Stimulated activated CD8-positive, alpha-beta memory T cell treated with anti-CD3 and anti-CD28 coated beads, Interleukin-7, amount 100 ng/mL, for 24 hours (primary cell): ENCODE results near the gene BEST4.
"Not testable (repeated sequence)": the region's sequence is repeated elsewhere in the genome, so short reads cannot be mapped to it uniquely, and the experiment has no call there.

Source experiments
- DNase-seq: peaks from one replicate; pipeline ENCODE4 v3.0.0-alpha.2; 2020; ENCODE audit warnings: low read depth

The BEST4 gene

DNA sequence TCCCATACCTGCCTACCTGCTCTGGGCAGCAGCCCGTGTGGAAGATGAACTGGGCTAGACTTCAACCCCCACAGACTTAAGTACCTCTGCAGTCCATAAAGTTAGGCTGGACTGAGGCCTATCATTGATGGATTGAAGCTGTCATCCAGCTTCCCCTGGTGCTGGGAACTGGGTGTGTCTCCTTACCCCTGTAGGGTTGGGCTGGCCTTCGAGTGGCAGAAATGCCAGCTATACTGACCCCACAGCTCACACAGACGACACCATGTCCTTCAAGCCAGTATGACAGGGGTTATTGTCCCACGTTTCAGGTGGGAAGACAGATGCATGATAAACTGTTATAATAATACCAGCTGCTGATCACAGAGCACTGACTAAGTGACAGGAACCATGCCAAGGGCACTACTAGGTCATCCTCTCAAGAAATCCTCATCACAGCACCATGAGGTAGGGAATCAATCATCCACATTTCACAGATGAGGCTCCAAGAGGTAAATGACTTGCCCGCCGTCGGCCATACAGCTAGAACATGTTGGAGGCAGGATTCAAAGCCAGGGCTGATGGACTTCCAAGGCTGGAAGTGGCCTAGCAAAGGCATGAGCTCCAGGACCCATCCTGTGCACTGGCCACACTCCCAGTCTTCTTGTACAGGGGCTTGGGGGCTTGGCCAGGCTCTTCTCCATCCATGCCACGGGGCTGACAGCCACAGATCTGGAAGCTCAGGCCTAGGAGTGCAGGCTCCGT is at the start of gene BEST4:
Gene BEST4 (minus strand): TSS at position 51 of the 741 bp plus-strand sequence. CDS start 465 bp downstream, outside the sequence.
- no peak for DNase-seq

DNA sequence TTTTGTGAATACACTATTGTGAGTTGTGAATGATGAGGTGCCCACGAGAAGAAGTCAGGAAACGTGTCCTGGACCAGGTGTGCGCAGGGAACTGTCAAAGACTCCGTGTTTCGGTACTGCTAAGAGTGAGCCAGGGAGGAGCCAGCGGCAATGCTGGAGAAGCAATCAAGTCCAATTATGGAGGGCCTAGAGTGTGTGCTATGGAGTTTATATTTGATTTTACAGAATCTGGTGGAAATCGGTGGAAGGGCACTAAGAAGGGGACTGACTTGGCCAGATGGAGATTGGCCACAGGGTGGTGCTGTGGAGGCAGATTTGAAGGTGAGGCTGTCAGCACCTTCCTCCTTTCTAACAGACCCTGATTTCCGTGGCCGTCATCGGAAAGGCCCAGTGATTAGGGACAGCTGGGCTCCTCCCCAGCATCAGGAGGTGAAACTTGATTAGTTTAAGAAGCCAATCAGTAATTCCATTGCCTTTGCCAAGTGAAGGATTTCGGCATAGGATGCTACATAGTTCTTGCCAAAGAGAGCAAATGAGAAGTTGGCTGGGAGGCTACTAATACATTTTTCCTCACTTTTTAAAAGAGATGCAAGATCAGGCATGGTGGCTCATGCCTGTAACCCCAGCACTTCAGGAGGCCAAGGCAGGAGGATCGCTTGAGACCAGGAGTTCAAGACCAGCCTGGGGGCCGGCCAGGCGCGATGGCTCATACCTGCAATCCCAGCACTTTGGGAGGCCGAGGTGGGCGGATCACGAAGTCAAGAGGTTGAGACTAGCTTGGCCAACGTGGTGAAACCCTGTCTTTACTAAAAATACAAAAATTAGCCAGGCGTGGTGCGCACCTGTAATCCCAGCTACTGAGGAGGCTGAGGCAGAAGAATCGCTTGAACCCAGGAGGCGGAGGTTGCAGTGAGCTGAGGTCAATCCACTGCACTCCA is 48.0 kb upstream of the BEST4 start:
- peak; percentile 79 for DNase-seq

DNA sequence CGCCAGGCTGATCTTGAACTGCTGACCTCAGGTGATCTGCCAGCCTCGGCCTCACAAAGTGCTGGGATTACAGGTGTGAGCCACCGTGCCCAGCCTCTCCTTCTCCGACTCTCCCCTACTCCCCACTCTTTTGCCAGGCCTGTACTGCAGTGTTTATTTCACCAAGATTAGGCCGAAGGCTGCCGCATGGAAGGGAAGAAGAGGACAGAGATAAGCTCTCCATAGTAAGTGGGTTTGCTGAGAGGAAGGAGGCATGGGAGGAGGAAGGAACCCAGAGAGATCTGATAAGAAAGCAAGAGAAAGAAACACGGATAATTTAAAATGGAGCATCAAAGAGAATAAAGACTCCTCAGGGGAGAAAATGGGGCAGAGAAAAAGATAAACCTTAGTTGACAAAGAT is 46.4 kb upstream of the BEST4 start:
- no peak for DNase-seq

DNA sequence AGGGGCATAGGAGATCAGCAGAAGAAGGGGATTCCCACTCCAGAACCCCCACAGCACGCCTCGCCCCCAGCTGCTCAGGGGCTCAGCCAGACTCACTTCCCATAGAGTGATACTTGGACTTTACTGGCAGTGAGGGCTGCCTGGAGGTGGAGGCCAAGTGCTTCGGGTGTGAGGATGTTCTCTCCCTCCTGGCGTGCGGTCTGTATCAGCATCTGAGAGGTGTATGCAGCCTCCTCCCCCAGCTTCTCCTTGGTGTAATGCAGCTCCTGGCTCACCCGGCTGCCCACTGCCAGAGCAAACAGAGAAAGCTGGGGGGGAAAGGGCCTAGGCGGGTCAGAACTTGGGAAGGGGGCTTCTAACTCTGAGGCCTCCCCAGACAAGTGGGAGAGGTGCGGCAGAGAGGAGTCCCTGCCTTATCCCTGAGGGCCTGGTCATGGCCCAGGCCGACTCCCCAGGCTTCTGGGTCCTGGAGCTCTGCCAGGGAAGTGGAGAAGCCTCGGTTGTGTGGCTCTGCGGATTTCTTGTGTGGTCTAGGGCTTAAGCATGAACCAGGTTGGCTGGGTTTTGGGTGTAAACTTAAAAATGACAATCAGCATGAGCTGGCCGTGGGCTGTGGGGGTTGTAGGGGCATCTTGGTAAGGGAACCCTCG is 44.2 kb upstream of the BEST4 start:
- no peak for DNase-seq

DNA sequence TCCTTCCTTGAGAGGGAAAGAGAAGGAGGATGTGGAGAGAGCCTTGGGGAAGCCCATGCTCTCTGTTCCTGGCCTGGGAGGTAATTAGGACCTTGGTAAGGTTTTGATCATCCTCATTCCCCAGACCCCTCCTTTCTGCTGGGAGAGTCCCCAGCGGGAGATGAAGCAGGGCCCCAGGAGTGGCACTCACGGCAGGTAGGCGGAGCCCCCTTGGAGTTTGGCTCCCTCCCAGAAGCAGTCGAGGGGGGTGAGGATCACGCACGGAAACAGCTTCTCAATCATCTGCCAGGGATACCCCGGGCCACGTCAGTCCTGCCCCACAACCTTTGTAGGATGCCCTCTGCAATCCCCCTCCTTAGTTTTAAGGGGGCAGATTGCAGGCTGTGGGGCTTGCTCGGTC is 43.5 kb upstream of the BEST4 start:
- DNase-seq = no peak

DNA sequence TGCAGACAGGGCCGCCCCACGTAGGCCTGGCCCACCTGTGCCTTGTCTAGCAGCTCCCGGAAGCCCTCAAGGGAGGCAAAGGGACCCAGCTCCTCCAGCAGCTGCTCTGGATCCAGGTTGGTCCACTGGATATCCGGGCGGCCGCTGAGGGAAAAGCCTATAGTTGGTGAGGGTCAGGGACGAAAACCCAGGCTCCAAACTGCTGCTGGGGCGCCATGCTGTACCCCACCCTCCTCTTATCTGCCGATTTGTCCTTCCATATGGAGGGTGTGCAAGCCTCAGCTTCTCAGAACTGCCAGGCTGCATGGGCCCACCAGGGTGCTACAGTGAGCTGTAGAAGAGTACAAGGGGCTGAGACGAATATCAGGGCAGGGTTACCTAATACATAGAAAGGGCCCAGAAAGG is 42.9 kb upstream of the BEST4 start:
- no peak for DNase-seq

DNA sequence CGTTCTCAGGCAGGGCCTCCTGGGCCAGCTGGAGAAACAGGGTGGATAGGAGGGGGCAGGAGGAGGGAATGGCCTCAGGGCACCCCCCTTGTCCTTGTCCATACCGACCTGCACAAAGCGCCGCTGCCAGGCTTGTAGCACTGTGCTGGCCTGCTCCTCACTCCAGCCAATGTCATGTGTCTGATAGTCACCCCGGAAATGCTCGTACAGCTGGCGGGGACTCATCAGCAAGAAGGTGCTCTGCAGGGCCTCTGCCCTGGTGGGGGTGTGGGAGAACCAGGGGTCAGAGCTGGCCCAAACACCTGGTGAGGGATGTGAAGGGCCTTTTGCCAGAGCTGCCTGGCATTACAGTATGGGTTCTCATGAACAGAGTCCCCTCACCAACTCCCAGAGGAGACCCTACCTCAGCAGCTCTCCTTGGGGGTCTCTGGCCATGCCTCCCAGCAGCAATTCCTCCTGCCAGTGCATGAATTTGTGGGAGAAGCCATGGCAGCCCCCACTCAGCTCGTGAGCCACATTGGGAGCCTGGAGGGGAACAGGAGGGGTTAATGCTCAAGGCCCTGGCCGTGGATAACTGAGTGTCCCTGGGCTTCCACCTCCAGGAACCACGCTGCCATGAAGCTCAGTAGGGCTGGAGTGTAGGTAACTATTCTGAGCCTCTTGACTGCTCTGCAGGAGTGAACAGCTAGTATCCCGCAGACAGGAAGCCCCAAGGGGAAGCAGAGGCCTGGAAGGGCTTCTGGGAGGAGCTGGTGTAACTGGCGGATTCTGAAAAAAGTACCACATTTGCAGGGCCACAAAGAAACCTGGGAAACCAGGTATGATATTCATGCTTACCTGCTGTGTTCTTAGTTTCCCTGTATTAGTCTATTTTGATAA is 41.8 kb upstream of the BEST4 start:
- DNase-seq = no peak

DNA sequence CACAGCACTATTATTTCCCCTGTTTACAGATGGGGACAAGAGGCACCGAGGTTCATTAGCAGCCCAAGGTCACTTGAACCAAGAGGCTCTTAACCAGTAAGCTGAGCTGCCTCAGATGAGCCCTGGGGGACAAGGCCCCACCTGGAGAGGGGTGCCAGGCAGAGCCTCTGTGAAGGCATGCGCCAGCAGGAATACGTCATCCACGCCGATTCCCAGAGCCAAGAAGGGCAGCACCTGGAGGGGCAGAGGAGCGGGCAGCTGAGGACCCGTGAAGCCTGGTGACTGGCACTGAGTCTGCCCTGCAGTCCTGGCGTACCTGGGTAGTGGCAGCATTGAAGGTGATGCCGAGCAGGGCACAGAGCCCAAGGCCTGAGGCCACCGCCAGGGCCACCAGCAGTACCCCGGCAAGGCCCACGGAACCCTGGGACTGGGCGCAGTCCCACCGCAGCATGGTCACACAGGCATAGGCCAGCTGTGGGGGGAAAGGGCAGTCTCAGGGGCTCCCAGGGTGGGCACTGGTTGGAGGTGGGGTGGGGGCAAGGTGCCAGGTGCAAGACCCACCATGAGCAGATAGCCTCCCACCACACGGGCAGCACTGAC is 41.0 kb upstream of the BEST4 start:
- DNase-seq = no peak

DNA sequence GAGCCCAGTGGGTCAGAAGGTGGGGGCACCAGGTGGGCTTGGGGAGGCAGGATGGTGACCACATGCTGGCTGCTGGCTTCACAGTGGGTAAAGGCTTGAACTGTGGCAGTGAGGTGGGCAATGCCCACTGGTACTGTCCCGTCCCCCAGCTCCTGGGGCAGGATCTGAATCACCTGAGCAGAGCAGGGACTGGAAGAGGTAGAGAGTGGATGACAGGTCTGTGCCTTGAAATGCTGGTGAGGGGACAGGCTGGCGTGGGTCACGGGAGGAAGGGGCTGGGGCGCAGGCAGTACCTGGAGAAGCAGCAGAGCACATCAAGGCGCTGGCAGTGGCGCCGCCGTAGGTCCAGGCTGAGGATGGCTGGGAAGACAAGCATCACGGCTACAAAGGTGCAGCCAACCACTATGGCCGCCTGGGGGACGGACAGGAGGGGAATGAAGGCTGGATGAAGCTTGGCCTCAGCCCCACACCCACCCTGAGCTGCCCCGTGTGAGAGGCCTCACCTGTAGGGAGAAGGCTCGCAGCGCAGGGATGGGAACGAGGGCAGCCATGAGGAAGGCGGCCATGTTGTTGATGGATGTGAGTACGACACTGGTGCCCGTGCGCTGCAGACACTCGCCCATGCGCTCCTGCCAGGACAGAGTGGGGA is 40.2 kb upstream of the BEST4 start:
- DNase-seq = no peak

DNA sequence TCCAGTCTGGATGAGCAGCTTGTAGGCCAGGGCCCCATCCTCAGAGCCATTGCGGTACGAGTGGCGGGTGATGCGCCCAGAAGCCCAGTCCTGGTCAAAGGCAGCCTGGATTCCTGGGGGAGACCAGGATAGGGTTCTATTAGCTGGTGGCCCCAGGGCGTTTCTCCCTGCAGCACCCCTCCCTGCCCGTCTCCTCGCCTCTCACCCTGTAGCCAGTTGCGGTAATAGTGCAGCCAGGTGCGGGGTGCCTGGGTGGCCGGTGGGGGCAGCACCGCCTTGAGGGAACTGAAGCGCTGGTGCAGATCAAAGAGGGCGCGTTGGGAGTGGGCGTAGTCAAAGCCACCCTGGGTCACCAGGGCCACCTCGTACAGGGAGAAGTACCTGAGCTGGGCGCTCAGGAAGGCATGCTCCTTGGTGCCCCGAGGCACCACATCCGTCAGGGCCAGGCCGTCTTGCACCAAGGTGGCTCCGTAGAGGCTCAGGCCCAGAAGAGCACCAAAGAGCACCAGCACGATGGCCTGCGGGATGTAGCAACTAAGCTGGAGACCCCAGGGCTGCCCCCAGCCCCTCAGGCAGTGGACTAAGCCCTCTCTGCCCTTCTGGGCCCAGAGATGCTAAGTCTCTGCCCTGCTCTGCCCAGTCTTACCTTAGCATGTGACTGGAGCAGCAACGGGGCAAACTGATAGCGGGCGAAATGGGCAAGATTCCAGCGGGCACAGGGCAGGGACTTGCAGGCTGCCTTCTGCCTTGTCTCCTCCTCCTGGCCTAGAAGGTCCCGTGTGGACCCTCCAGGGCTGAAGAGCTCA is 39.4 kb upstream of the BEST4 start:
- DNase-seq = no peak

DNA sequence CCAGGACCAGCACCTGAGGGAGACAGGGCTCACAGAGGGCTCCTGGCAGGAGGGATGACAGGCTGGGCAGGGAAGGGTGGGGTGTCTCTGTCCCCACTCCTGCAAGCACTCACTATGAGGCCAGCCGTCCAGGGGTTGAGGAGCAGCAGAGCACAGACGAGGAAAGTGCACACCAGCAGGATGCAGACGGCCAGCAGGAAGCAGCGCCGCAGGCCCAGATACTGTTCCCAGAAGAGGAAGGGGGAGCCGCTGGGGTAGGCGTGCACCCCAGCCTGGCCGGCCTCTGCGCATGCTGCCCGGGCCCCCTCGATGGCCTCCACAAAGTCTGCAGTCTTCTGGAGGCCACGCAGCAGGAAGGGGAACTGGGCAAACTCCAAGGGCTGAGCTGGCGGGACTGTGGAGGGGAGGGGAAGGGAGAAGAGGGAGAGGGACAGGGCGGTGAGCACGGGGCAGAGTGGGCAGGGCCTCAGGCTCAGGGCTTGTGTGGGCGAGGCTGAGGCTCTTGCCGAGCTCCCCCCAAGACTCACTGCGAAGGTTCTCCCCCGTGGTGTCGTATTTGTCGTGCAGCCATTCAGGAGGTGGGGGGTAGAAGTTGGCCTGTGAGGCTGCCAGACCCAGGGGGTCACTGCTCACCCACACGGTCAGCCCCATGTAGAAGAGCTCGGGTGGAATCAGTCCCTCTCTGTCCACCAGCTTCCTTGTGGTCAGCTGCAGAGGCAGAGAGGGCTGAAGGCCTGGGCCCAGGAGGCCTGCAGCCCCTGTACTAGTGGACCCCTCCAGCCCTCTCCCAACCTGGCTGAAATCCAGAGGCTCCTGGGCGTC is 38.6 kb upstream of the BEST4 start:
- DNase-seq = no peak

DNA sequence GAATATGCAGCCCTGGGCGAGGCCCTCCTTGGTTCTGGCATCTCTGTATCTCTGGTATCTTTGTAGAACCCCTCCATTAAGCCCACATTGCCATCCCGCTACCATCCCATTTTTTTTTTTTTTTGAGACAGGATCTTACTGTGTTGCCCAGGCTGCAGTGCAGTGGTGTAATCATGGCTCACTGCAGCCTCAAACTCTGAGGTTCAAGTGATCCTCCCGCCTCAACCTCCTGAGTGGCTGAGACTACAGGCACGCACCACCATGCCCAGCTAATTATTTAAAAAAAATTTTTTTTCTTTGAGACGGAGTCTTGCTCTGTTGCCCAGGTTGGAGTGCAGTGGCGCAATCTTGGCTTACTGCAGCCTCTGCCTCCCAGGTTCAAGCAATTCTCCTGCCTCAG is 36.4 kb upstream of the BEST4 start:
- DNase-seq = not testable (repeated sequence)

DNA sequence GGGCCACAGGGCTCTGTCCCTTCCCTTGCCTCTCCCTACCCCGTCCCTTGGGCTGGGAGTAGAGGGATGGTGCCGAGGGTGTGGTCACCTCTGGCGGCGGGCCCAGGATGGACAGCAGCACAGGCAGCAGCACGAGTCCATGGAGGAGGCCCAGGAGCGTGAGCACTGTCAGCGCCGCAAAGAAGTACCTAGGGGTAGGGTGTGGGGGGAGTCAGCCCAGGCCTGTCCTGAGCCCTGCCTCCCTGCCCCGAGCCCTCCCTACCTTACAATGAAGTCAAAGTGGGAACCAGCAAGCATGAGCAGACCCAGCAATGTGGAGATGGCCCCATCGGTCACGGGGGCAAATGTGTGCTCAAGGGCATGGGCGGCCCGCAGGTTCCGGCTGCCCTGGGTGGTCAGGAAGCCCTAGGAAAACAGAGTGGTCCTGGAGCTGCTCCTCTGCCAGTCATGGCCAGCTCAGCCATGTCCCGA is 35.0 kb upstream of the BEST4 start:
- no peak for DNase-seq

DNA sequence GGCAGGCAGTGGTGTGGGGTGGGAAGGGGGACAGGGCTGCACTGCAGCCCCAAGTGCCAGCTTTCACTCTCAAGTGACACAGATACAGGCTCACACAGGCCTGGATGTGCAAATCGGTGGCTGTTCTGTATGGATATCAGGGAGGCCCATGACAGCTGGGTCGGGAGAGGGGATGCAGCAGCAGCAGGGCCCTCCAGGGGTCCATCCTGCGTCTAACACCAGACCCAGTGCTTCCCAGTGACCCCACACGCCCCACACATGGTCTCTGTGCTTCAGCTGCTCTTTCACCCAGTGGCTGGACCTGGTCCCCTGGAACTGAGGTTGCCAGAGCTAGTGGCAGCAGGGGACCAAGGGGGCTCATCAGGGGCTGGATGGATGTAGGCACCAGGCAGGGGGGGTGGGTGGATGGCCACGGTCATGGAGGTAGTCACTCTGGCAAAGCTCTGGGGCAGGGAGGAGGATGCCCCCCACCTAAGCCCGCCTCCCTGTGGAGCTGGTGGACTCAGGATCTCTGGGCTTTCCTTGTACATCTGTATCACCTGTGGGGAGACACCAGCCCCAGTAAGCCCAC is 34.2 kb upstream of the BEST4 start:
- DNase-seq = no peak

DNA sequence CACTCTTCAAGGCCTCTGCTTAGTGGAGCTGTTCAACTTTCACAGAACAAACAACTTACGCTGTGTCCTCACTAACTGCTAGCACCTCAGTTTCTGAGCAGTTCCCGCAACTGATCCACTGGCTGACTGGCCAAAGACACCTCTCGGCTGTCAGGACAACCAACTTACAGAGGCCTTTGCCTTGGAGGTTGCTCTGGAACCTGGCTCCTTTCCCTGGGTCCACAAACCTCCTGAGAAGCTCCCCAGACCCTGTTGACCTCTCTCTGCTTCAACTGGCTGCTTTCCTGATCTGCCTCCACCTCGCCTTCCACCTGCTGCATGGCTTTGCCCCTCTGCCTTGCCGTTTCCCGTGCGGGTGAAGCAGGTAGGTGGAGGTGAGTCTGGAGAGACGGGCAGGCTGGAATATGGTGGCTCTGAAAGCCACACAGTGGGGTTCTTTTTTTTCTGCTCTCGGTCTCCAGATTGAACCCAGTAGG is 33.3 kb upstream of the BEST4 start:
- DNase-seq = no peak

DNA sequence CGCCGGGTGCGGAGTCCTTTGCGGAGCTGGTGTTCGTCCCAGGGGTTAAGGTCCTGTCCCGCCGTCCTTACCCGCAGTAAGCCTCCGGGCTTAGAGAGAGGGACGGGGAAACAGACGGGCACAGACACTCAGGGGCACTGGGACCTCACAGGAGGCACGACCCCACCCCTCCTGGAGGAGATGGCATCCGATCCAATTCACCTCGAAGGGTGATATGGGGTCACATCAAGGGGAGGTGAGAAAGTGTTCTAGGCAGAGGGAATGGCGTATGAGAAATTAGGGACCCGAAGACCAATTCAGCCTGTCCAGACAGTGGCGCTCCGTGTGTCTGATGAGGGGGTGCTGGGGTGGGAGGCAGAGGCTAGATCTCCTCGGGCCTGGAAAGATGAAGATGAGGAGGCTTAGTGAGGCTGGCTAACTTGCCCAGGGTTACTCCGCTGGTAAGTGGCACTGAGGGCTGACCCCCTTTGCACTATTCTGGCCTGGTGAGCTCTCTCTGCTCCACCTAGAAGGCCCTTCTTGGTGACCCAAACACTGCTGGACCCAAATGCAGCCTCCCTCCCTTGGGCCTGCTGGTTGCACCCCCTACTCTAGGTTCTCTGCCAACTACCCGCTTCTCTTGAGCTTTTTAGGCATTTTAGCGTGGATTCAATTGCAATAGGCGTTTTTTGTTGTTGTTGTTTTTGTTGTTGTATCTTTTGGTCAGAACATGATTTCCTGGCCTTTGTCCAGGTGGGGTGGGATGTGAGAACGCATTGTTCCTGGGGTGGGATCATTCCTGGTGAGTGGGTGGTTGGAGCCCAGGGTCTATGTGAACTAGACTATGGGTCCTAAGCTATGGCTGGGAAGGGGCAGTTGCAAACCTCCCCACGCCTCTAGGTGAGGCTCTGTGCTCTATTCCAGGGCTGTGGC is 32.6 kb upstream of the BEST4 start:
- DNase-seq = no peak

DNA sequence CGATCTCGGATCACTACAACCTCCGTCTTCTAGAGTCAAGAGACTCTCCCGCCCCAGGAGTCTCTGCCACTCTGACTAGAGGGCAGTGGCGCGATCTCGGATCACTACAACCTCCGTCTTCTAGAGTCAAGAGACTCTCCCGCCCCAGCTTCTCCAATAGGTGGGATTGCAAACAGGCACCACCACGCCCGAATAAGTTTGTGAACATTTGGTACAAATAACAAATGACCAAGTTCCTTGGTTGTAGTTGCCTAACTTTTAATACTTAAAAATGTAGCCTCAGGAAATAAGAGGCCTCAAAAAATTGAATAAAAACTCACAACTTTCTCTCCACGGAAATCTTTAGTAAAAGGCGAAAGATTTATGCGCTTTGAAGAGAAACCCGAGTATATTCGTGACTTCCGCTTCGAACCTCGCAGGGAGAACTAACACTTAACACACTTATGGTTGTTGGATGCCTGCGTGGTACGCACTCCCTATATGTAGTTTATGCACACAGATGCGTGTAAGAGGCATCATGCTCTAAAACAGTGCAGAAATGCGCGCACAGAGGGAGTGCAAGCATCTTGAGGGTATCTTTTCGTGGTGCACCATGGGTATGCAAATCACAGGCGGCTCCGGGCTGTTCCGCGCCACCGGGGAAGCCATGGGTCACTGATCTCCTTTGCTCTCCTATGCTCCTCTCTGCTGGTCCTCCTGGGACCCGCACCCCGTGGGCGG is 31.8 kb upstream of the BEST4 start:
- peak; percentile 55 for DNase-seq
